Cerebellar cortex (tissue), 1 donor: ENCODE data around the gene TNFRSF13B.
"Not testable (repeated sequence)": the region's sequence is repeated elsewhere in the genome, so short reads cannot be mapped to it uniquely, and the experiment has no call there.

Experiments
- DNase-seq: peaks from one replicate; pipeline ENCODE4 v3.0.0-alpha.2; 2015; ENCODE audit warnings: low spot score

The TNFRSF13B gene

GRCh38 chr17:16926571-16927451 lies 45.1 kb downstream of the TNFRSF13B start:
- DNase-seq = no peak

DNA sequence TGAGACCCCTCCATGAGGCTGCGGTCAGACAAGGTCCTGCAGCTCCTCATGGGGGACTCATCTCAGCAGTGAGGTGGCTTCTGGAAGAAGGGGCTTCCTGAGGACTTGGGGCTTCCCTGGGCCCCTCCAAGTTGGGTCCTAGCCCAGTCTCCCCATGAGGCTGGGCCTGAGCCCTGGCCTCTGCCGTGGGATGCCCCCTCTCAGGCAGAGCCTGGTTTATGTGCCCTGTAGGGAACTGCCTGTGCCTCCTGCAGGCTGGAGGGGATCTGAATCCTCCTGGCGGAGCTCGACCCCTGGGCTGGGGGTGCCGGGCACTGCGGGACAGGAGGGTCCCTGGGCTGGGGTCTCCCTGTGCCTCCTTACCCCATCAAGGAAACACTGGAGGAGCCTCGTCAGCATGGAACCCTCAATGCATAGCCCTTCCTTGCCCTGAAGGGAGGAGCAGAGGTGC lies 45.8 kb downstream of the TNFRSF13B start:
- DNase-seq = no peak

DNA sequence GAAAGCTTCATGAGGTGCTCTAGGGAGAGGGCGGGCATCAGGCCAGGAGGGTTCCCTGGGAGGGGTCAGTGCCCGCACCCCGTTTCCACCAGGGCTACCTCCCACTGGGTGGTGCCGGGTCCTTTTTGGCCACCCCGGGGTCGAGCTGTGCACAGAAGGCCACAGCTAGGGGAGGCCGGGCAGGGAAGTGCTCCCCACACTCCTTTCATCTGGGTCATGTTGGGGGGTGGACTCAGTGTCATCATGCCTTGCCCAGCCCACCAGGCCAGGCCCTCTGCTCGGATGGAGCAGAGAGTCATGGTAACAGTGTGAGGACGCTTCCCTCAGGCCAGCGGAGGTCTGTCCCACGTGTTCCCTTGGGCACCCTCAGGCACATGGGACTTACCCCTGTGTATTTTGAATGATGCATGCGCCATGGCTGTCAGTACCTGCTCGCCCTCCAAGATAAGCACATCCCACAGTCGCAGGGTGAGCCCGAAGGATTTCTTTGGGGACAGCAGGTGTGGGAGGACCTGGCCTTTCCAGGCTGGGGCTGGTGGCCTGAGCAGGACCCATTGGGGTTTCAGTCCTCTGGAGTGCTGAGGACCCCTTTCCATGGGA lies 46.4 kb downstream of the TNFRSF13B start:
- no peak for DNase-seq

DNA sequence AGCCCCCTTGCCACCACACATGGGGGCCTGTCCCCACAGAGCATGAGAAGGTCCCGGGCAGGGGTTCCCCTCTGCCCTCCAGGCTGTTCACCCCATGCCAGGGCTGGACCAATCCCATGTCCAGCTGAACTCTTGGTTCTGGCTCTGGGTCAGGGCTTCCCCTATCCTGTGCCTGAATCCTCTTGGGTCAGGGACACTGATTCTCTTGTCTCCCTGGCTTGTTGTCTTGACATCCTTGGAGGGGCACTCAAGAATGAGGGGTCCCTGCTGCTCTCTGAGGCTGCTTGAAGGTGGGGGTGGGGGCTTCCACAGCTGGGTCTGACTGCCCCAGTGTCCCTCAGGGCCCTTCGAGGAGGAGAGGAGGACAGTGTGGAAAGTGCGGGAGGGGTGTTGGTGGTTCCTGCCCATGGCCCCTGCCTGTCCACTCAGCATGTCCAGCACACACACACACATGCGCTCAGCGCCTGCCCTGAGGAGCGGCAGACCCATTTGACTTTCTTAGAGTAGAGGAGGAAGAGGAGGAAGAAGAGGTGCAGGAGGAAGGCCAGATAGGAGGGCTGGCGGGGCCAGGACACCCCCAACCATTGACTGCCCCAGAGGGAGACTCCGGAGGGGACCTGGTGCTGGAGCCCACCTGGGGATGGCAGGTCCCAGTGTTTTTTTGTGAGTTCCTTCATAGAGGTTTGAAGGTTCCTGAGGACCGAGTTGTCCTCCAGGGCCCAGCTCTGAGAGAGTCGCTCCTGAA lies 47.0 kb downstream of the TNFRSF13B start:
- no peak for DNase-seq

DNA sequence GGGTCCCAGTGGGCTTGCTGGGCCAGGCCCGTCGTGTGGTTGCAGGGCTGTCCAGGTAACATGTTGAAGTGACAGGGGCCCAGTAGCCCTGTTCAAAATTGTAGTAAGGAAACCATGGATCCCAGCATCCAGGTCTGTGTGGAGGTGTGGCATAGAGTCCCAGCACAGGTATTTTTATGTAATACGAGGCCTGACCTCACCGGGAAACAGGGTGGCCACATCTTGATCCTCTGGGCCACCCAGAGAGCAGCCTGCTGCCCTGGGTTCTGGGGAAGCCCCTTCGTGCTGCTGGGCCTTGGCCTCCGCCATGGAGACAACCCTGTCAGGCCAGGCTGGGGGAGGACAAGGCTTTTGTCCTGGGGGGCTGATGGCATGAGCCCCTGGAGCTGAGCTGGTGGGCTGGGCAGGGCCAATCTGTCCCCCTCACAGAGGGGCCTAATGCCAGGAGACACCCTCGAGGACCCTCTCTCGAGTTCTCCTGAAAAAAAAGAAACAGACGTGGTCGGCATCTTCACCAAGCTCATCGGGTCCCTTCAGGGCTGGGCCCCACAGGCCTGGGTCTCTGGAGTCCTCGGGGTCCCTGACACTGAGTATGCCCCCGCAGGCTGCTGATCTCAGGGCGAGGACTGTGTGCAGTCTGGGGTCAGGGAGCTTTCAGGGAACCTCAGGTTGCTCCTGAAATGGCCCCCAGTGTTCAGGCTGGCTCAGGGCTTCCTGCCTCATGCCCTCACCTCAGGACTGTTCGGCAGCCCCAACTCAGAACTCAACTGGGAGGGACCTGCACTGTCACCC lies 47.8 kb downstream of the TNFRSF13B start:
- no peak for DNase-seq

DNA sequence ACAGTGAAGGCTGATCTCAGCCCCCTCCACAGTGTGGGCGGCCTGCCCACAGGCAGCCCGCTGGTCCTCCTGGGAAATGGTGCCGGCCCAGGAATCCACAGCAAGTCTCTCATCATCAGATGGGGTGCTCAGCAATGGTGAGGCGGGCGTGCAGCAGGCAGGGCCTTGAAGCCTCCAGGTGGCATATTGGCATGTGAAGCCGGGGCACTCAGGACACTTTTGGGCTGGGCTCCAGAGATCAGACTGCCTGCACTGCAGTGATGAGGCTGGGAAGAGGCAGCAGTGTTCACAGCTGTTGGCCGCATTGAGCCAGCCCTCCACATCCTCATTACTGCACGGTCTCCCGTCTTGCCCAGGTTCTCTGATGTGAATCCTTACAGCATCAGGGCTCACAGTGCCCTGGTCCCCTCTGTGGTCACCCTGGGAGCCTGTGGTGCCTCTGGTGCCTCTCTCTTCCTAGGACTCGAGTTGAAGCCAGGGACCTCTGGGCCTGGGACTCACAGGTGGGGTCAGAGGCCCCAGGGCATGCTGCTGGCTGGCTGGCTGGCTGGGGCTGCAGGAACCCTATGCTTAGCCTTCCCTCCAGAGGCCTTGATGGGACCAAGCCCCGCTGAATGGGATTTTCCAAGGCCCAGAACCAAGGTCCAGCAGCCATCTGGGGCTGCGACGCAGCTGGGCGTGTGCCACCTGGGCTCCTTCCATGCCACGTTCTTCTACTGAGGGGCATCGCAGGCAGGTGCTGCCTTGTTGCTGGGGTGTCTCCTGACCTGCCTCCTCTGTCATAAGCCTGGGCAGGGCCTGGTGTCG lies 48.6 kb downstream of the TNFRSF13B start:
- no peak for DNase-seq

- DNase-seq = no peak
Measured at GRCh38 chr17:16922386-16923096, 49.4 kb downstream of the TNFRSF13B start.

- not testable (repeated sequence) for DNase-seq
Measured at GRCh38 chr17:16921451-16921850, 50.5 kb downstream of the TNFRSF13B start.

GRCh38 chr17:16920628-16921020 lies 51.3 kb downstream of the TNFRSF13B start:
- DNase-seq = no peak

DNA sequence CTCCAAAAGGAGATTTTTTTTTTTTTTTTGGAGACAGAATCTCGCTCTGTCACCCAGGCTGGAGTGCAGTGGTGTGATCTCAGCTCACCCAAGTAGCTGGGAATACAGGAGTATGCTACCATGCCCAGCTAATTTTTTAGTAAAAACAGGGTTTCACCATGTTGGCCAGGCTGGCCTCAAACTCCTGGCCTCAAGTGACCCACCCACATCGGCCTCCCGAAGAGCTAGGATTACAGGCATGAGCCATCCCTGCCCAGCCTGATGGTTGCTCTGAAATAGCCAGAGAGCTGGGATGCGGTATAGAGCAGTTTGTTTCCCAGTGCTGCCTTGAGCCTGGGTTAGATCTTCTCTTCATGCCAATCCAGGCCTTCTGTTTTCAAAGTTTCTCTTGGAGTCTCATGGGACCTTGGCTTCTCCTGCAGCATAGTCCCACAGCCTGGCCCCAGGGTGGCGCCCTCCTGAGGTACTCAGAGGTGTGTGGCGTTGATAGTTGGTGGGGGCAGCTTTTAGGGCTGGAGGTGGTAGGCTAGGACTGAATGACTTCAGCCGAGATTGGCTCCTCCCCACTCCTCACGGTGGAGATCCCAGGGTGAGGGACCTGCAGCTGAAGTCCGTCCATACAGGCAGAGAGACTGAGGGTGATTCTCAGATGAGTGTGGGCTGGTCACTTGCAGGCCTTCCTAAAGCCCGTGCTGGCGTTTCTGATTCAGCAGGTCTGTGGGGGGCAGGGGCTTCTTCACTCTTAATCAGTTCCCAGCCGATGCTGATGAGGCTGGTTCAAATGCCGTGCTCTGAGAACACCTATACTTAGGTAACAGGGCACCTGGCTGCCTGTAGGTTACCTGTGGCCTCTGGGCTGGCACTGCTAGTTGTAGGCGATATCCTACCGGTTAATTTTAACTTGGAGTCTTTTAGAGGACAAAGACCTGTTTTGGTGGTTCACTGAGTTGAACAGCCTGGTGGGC lies 52.0 kb downstream of the TNFRSF13B start:
- no peak for DNase-seq

DNA sequence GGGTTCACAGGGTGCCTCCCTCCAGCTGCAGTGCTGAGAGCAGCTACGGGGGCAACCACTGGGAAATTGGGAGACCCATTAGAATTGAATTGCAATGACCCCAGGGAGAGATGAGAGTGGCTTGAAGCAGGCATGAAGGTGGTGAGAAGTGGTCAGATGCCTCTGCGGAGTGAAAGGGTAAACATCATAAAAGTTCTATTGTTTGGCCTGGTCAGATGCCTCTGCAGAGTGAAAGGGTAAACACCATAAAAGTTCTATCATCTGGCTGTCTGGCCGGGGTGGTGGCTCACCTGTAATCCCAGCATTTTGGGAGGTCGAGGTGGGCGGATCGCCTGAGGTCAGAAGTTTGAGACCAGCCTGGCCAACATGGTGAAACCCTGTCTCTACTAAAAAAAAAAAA lies 53.5 kb downstream of the TNFRSF13B start:
- no peak for DNase-seq

DNA sequence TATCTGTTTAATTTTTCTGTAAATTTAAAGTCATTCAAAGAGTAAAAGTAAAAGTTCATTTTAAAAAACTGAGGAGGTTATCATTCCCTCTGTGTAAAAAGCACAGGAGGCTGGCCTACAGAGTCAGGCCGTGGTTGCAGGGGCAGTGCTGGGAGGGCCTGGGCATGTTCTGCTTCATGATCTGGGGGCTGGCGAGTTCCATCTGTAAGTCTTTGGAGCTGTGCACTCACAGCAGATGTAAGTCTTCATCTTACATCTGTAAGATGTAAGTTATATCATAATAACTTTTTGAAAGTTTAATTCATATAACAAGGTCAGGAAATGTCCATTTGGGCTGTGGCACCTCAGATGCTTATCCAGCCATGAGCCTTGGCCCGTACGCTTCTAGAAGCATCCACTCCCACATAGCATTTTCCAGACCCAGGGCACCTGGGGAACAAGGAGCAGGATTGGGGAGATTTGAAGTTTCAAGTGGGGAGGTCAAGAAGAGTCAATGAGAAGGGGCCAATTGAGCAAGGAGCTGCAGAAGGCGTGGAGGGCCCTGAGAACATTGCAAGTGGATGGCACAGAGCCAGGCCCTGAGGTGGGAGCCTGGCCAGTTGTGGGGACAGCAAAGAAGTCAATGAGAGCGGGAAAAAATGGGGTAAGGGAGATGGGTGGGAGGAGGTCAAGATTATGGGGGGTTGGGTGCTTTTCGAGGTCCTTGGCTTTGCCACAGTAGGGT lies 54.1 kb downstream of the TNFRSF13B start:
- DNase-seq = no peak

- DNase-seq = no peak
Measured at GRCh38 chr17:16916557-16916920, 55.4 kb downstream of the TNFRSF13B start.

DNA sequence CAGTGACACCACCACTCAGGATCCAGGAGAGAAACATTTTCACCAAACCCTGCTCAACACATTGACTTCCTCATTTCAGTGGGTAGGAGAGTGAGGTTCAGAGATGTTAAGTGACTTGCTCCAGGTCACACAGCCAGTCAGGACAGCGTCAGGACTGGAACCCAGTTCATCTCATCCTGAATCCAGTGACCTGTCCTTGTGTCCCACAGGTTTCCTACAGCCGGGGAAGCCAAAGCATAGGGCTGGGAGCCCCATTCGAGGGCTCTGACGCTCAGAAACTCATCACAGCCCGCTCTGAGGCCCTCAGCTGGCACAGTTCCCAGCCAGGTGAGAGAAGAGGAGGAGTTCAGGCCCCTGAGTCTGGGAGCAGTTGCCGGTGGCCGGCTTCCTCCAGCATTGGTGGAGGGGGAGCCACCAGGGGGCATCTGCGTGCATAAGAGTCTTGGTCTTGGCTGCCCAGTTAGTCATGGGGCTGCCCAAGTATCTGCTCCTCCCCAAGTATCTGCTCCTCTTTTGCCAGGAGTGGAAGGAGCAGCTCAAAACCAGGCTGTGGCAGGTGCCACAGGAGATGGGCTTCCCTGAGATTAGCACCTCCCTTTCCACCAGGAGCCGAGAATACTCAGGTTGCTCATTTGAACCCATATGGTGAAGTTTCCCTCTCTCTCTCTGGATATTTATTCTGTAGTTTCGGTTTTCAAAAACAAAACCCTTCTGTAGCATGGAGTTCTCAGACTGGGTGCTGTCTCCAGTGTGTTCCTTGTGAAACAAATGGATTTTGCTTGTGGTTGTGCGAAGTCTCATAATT lies 56.0 kb downstream of the TNFRSF13B start:
- DNase-seq = peak; percentile 38

GRCh38 chr17:16913463-16913862 lies 58.5 kb downstream of the TNFRSF13B start:
- DNase-seq = no peak

- no peak for DNase-seq
Measured at GRCh38 chr17:16912021-16912962, 59.6 kb downstream of the TNFRSF13B start.
